Adrenal gland (tissue), 12 donors: ENCODE results near the gene OSBPL2. TPM values are rescaled to one million over a fixed set of nuclear protein-coding genes. Genes with fewer than 3 reads are reported as not detected.

Experiments
- DNase-seq, 7 donors: peaks; one replicate each; pipeline ENCODE4 v3.0.0-alpha.2; 2019 to 2020
- H3K27ac ChIP-seq, 5 donors: fragments of 200-600 bp; sonication (generic) in 4 of 5; 1 replicate in 3 of 5; 2 replicates in 2 of 5; pipeline versions ENCODE4 v1.5.1 to v1.8.0; 2016 to 2020; ENCODE audit warnings: mild to moderate bottlenecking in 1 of 5
- H3K27me3 ChIP-seq: fragments of 200-600 bp; 2 replicates; pipeline ENCODE4 v1.8.0; 2021
- H3K36me3 ChIP-seq, 2 donors: fragments of 200-600 bp; replicated peaks in 1 of 2; 1 replicate in 1 of 2; 2 replicates in 1 of 2; pipeline versions ENCODE4 v1.5.1 to v1.8.0; 2018 to 2022
- H3K4me1 ChIP-seq, 2 donors: fragments of 200-600 bp; replicated peaks in 1 of 2; 1 replicate in 1 of 2; 2 replicates in 1 of 2; pipeline versions ENCODE4 v1.5.1 to v1.8.0; 2018 to 2021
- H3K4me3 ChIP-seq, 4 donors: fragments of 200-600 bp; sonication (generic) in 3 of 4; one replicate each; pipeline ENCODE4 v1.5.1; 2016 to 2018
- H3K9me3 ChIP-seq, 3 donors: fragments of 200-600 bp; sonication (generic) in 1 of 3; replicated peaks in 1 of 3; 1 replicate in 2 of 3; 2 replicates in 1 of 3; pipeline versions ENCODE4 v1.5.1 to v1.8.0; 2016 to 2021
- CTCF ChIP-seq, 6 experiments: fragments of 450-650 bp in 4 of 6; fragments of 200-600 bp in 2 of 6; sonication (generic) in 1 of 6; IDR thresholded peaks; 1 replicate in 5 of 6; 2 replicates in 1 of 6; pipeline versions ENCODE4 v1.5.1 to v1.8.0; 2016 to 2021; ENCODE audit warnings: antibody characterized with exemption in 6 of 6, mild to moderate bottlenecking in 2 of 6, moderate library complexity in 1 of 6
- POLR2A ChIP-seq, 2 donors: fragments of 450-650 bp; IDR thresholded peaks; one replicate each; pipeline ENCODE4 v1.6.1; 2017; ENCODE audit warnings: antibody characterized with exemption in 2 of 2, mild to moderate bottlenecking in 2 of 2, moderate library complexity in 1 of 2
- WGBS, 4 donors: extraction: QIAGEN DNeasy Blood & Tissue Kit in 2 of 4; methylation state at CpG; one replicate each; pipeline versions ENCODE4 v1.1.5 to v1.1.7; 2013 to 2017; 5-methylcytosine and 5-hydroxymethylcytosine counted together
- intact Hi-C, 2 donors: fragments of 100-400 bp; cut with DNase I; formaldehyde crosslinking; loops; one replicate each; pipeline versions ENCODE4 v1.14.1 to v1.15.0; 2022 to 2023
- polyA plus RNA-seq, 3 donors: library from polyadenylated mRNA; stranded (reverse); fragments of 200-250 nt in 2 of 3; fragments of 350-450 nt in 1 of 3; fragmentation: Illumina TruSeq in 1 of 3; extraction: RNeasy Lipid Tissue Mini Kit (QIAGEN cat#74804) in 1 of 3; gene quantifications; one replicate each; pipeline ENCODE4 v1.2.3, GENCODE V29; 2013 to 2014
- total RNA-seq, 9 donors: library from RNA; depleted of rRNA in 4 of 9; stranded (reverse); fragments of >200 nt in 4 of 9; fragments of 120-200 nt in 1 of 9; fragmentation: NEBNext Ultra II Directional in 1 of 9; extraction: Animal tissue kit (Norgen Biotek cat#: 25700) in 1 of 9; gene quantifications; one replicate each; pipeline versions ENCODE4 v1.1.0 to v1.2.4, GENCODE V29; 2013 to 2023
- donor health status: healthy with polysubstance abuse.
- donor health status: Bipolar disorder and iron deficiency.
- donor health status: DM: yes; HTN: yes; CAD: no.
- donor health status: DM: no; HTN: no; CAD: no.
- donor health status: DM: no; HTN: no; CAD: no.
- donor health status: DM: yes; HTN: yes; CAD: no.

Gene OSBPL2
- total and polyA plus RNA-seq, 12 donors = 13.8 to 96.7 (median 37.4) TPM

GRCh38 chr20:62192635-62193034 lies 45.7 kb upstream of the OSBPL2 start:
- Histone ChIP-seq H3K4me1 (no peaks in the 10 kb centered on the region), H3K27ac (no peak overlapping the region), H3K27me3 (no peaks in the 10 kb centered on the region), H3K4me3 (no peak overlapping the region), H3K9me3 (no peaks in the 10 kb centered on the region), H3K36me3 (peaks cover 0 to 33% of the 10 kb centered on the region in 2 donors)
- no peak for DNase-seq
- 78 to 85% (median 80%) methylated on average over 7 to 10 of the region's 10 CpGs for WGBS, 4 donors
- intact Hi-C loops = no loop called here
- TF ChIP-seq CTCF (IDR thresholded peaks at IDR 0.05) = no peak
- TF ChIP-seq POLR2A (IDR thresholded peaks at IDR 0.05) = no peak

- Histone ChIP-seq H3K4me3 (no peak overlapping the region), H3K27ac (no peak overlapping the region), H3K36me3 (peaks cover 0 to 41% of the 10 kb centered on the region in 2 donors), H3K9me3 (no peaks in the 10 kb centered on the region), H3K4me1 (no peaks in the 10 kb centered on the region), H3K27me3 (no peaks in the 10 kb centered on the region)
- DNase-seq = no peak
- intact Hi-C loops = no loop called here
- TF ChIP-seq POLR2A (IDR thresholded peaks at IDR 0.05) = no peak
- no peak for TF ChIP-seq CTCF (IDR thresholded peaks at IDR 0.05)
- WGBS, 4 donors = 90 to 92% (median 91%) methylated on average over 29 of the region's 29 CpGs
Measured at GRCh38 chr20:62193079-62194025, 45.0 kb upstream of the OSBPL2 start.

- Histone ChIP-seq H3K4me1 (no peaks in the 10 kb centered on the region), H3K9me3 (no peaks in the 10 kb centered on the region), H3K27me3 (no peaks in the 10 kb centered on the region), H3K27ac (no peak overlapping the region), H3K4me3 (no peak overlapping the region), H3K36me3 (peaks cover 0 to 42% of the 10 kb centered on the region in 2 donors)
- TF ChIP-seq POLR2A (IDR thresholded peaks at IDR 0.05) (no peak), CTCF (IDR thresholded peaks at IDR 0.05) (no peak)
- DNase-seq = no peak
- intact Hi-C loops = no loop called here
- WGBS, 4 donors = 81 to 89% (median 86%) methylated on average over 8 of the region's 8 CpGs
Measured at GRCh38 chr20:62195075-62195405, 43.3 kb upstream of the OSBPL2 start.

- DNase-seq = no peak
- H3K4me1 ChIP-seq = no peaks in the 10 kb centered on the region
- TF ChIP-seq POLR2A (IDR thresholded peaks at IDR 0.05) = no peak
- TF ChIP-seq CTCF (IDR thresholded peaks at IDR 0.05) = no peak
- H3K36me3 ChIP-seq = peaks cover 0 to 48% of the 10 kb centered on the region in 2 donors
- no peak overlapping the region for H3K4me3 ChIP-seq
- no peak overlapping the region for H3K27ac ChIP-seq
- H3K9me3 ChIP-seq = no peaks in the 10 kb centered on the region
- intact Hi-C loops = no loop called here
- H3K27me3 ChIP-seq = no peaks in the 10 kb centered on the region
- 93 to 97% (median 94%) methylated on average over 10 of the region's 10 CpGs for whole genome bisulfite sequencing, 4 donors
Measured at GRCh38 chr20:62195736-62196135, 42.6 kb upstream of the OSBPL2 start.
